GM10266 (cell line): ENCODE data around the gene IGSF23.

ENCODE experiments used
- DNase-seq: peaks from one replicate; pipeline ENCODE4 v3.0.0; 2012; ENCODE audit errors: extremely low spot score
- CTCF ChIP-seq: IDR thresholded peaks from 2 replicates; pipeline ENCODE4 v1.5.1; 2012; ENCODE audit warnings: mild to moderate bottlenecking, low read depth; ENCODE audit not compliant: control insufficient read depth, insufficient read depth; ENCODE audit errors: missing control alignments

Gene IGSF23

GRCh38 chr19:44598355-44598754 lies 15.0 kb upstream of the IGSF23 start:
- DNase-seq: no peak
- no peak for TF ChIP-seq CTCF

- no peak for DNase-seq
- TF ChIP-seq CTCF: no peak
These were observed 14.5 kb upstream of the IGSF23 start for GRCh38 chr19:44598880-44599279.

- no peak for DNase-seq
- no peak for TF ChIP-seq CTCF
These were observed 12.9 kb upstream of the IGSF23 start for GRCh38 chr19:44600466-44600865.

- no peak for DNase-seq
- TF ChIP-seq CTCF: no peak
These were observed 11.3 kb upstream of the IGSF23 start for GRCh38 chr19:44602081-44602480.

- DNase-seq: no peak
These were observed 10.0 kb upstream of the IGSF23 start for GRCh38 chr19:44603201-44603945.

GRCh38 chr19:44604241-44604640 lies 9.1 kb upstream of the IGSF23 start:
- DNase-seq: no peak
- no peak for TF ChIP-seq CTCF

More at GRCh38 chr19:44603201-44603945, 10.0 kb upstream of the IGSF23 start:
- TF ChIP-seq CTCF: no peak

GRCh38 chr19:44605547-44605946 lies 7.8 kb upstream of the IGSF23 start:
- DNase-seq: no peak
- TF ChIP-seq CTCF: no peak
